ENCODE data around the gene LCA5L. TPM values are rescaled to one million over a fixed set of nuclear protein-coding genes. Genes with fewer than 3 reads are reported as not detected.

LCA5L gene
- total RNA-seq (2022; extraction: Qiagen RNA extraction; ENCODE audit: low read depth) = 0.97 to 2.6 TPM (median 1.3 TPM) in 5 replicates

GRCh38 chr21:39445321-39446269 is at the start of gene LCA5L:
TSS of gene LCA5L (minus strand) at chr21:39445778. CDS start at chr21:39428493, 17,285 bp downstream.

GRCh38 chr21:39451332-39452206 is 6.0 kb upstream of the LCA5L start, which contains the start of gene SH3BGR:
TSS of gene SH3BGR (plus strand) at chr21:39451970. CDS start at chr21:39452097, 127 bp downstream.

Other genes starting within 250 kb of the LCA5L start
- gene BRWD1, start 132.1 kb downstream of the LCA5L start, total RNA-seq (2022; extraction: Qiagen RNA extraction; ENCODE audit: low read depth) = 7.4 to 10.7 TPM (median 9.9 TPM) in 5 replicates
- gene HMGN1, start 96.7 kb downstream of the LCA5L start, total RNA-seq (2022; extraction: Qiagen RNA extraction; ENCODE audit: low read depth) = 164 to 196 TPM (median 172 TPM) in 5 replicates
- gene SH3BGR, start 6.2 kb upstream of the LCA5L start, total RNA-seq (2022; extraction: Qiagen RNA extraction; ENCODE audit: low read depth) = 1.1 to 2.4 TPM (median 1.5 TPM) in 4 of 5 replicates, not detected in the other
- 0.24 to 0.34 TPM (median 0.29 TPM) in 5 replicates for gene B3GALT5, start 167.2 kb upstream of the LCA5L start, total RNA-seq (2022; extraction: Qiagen RNA extraction; ENCODE audit: low read depth)

All from A549 treated with CpdA at 1 μM for 4 hours (cell line).